Hepatocyte (in vitro differentiated cells): ENCODE measurements around the gene TRIM7.
"Not testable (repeated sequence)": the region's sequence is repeated elsewhere in the genome, so short reads cannot be mapped to it uniquely, and the experiment has no call there.

Experiments used
- EZH2 ChIP-seq: fragments of 200-600 bp; sonication (generic); IDR thresholded peaks from 2 replicates; pipeline ENCODE4 v1.6.1; 2016; ENCODE audit warnings: antibody characterized with exemption, mild to moderate bottlenecking, borderline replicate concordance
- TF ChIP-seq, protein P1 (sequence below): fragments of 200-600 bp; sonication (generic); IDR thresholded peaks from 2 replicates; pipeline ENCODE4 v1.5.1; 2016; ENCODE audit warnings: antibody characterized with exemption, mild to moderate bottlenecking; ENCODE audit not compliant: poor library complexity

DNA sequence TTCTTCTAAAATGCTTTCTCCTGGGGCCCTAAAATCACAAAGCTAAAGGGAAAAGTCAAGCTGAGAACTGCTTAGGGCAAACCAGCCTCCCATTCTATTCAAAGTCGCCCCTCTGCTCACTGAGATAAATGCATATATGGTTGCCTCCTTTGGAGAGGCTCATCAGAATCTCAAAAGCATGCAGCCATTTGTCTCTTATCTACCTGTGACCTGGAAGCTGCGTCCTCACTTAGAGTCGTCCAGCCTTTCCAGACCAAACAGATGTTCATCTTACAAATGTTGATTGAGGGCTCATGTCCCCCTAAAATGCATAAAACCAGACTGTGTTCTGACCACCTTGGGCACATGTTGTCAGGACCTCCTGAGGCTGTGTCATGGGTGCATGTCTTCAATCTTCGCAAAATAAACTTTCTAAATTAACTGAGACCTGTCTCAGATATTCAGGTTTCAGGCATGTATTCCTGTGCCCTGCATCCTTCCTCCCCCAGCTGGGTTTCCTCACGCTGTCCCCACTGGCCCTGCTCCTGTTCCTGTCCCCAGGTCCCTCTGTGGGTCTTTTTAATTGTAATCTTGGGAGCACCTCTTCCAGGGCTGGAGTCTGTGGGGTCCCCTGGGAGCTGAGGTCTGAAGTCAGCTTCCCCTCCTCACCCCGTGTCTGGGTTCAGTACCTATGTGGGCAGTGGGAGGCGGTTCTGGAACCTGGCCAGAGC lies 57.9 kb downstream of the TRIM7 start, which contains the start of gene OR2V2:
- TF ChIP-seq, protein P1, sequence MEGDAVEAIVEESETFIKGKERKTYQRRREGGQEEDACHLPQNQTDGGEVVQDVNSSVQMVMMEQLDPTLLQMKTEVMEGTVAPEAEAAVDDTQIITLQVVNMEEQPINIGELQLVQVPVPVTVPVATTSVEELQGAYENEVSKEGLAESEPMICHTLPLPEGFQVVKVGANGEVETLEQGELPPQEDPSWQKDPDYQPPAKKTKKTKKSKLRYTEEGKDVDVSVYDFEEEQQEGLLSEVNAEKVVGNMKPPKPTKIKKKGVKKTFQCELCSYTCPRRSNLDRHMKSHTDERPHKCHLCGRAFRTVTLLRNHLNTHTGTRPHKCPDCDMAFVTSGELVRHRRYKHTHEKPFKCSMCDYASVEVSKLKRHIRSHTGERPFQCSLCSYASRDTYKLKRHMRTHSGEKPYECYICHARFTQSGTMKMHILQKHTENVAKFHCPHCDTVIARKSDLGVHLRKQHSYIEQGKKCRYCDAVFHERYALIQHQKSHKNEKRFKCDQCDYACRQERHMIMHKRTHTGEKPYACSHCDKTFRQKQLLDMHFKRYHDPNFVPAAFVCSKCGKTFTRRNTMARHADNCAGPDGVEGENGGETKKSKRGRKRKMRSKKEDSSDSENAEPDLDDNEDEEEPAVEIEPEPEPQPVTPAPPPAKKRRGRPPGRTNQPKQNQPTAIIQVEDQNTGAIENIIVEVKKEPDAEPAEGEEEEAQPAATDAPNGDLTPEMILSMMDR, result not testable (repeated sequence)
- TF ChIP-seq EZH2, result not testable (repeated sequence)
